Islet precursor cell (in vitro differentiated cells): ENCODE results near the gene EED.

Experiments
- DNase-seq: peaks from one replicate; pipeline ENCODE4 v3.0.0-alpha.2; 2018

EED gene, protein sequence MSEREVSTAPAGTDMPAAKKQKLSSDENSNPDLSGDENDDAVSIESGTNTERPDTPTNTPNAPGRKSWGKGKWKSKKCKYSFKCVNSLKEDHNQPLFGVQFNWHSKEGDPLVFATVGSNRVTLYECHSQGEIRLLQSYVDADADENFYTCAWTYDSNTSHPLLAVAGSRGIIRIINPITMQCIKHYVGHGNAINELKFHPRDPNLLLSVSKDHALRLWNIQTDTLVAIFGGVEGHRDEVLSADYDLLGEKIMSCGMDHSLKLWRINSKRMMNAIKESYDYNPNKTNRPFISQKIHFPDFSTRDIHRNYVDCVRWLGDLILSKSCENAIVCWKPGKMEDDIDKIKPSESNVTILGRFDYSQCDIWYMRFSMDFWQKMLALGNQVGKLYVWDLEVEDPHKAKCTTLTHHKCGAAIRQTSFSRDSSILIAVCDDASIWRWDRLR

DNA sequence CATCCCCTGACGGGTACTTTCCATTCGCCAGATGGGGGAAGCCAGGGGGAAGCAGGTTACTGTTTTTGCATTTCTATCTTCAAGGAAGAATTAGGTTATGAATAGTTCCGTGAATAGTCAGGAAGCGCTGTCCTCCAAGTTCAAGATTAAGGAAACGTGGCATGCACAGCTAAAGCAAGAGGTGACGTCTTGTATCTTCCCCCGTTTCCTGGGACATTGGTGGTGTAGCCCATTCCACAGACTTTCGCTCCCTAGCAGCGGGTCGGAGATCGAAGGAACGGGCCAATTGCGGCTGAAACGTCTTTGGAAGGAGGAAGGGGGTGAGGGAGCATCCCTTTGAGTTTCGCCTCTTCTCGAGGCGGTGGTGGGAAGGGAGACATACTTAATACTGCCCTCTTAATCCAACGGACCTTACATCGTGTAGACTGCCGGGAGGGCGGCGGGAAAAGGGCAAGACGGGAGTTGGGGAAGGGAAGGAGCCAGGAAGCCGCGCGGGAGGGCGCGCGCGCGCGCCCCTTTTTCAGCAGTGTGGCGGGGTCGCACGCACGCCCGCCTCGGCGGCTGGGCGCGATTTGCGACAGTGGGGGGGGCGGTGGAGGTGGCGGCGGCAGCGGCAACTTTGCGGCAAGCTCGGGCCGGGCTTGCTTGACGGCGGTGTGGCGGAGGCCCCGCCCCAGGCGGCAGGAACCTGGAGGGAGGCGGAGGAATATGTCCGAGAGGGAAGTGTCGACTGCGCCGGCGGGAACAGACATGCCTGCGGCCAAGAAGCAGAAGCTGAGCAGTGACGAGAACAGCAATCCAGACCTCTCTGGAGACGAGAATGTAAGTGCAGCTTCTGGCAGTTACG, at the start of gene EED:
TSS of gene EED (plus strand) at position 232 of the 847 bp plus-strand sequence. CDS start at position 709, 477 bp downstream.
- peak; percentile 99 for DNase-seq

DNA sequence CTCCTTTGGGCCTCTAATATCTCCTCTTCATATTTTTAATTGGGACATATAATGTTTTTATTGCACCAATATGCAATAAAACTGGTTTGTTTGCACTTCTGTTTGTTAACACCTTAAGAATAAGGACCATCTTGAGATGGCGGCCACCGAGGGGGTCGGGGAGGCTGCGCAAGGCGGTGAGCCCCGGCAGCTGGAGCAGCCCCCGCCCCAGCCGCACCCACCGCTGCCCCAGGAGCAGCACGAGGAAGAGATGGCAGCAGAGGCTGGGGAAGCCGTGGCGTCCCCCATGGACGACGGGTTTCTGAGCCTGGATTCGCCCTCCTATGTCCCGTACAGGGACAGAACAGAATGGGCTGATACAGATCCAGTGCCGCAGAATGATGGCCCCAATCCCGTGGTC, 49.6 kb upstream of the EED start:
- no peak for DNase-seq

DNA sequence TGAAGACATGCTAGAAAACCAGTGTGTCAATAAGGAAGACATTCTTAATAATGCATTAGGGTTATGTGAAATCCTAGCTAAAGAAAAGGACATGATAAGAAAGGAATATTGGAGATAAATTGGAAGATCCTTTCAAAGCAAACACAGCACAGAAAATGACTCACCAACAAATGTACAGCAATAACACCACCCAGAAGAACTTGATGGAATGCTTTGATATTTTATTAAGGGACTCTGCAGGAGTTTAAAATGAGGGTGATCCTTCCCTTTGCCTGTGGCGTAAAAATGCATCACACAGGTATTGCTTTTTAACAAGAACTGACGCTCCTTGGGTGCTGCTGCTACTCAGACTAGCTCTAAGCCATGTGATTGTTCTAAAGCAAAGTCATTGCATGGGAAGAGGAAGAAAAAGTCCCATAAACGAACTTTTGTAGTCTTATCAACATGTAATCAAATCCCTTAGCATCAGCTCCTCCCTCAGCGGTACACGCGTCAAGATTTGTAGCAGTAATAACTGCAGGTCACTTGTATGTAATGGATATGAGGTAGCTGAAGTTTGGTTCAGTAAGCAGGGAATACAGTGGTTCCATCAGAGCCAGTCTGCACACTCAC, 48.4 kb upstream of the EED start:
- no peak for DNase-seq

DNA sequence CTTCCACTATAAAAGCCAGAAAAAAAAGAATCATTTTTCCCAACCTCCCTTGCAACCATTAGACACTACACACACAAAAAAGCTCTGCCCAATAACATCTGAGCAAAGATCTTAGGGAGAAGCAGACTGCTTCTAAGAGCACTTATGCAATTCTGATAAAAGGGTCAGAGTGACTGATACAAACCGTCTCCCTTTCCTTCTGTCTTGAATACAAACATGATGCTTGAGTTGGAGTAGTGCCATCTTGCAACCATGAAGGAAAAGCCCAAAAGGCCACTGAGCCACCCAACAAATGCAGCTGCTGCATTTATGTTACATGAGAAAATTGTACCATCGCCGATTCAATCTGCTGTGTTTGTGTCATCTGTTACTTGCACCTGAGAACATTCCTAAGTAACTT, 47.6 kb upstream of the EED start:
- DNase-seq: no peak

DNA sequence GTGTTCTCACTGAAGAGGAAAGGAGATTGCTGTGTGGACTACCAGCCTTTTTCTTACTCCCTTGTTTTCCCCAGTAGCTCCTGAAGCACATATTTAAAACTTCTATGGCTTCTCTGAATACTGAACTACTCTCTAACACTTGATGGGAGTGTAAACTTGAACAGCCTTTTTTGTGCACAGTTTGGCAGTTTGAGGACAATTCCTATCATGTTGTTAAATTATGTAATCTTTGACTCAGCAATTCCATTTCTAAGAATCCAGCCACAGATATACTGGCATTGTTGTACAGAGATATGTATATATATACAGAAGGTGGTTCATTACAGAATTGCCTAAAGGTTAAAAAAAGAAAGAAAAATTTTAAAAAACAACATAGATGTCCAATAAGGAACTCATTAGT, 47.1 kb upstream of the EED start:
- DNase-seq: no peak

DNA sequence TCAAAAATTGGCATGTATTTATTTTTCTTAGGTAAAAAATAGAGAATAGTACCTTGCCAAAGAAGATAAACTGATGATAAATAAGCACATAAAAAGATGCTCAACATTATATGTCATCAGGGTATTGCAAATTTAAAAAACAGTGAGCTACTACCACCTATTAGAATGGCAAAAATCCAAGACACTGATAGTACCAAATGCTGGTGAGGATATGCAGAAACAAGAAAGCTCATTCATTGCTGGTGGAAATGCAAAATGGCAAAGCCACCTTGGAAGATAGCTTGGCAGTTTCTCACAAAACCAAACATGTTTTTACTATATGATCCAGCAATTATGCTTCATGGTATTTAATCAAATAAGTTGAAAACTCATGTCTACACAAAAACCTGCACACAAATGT, 46.4 kb upstream of the EED start:
- DNase-seq: no peak

DNA sequence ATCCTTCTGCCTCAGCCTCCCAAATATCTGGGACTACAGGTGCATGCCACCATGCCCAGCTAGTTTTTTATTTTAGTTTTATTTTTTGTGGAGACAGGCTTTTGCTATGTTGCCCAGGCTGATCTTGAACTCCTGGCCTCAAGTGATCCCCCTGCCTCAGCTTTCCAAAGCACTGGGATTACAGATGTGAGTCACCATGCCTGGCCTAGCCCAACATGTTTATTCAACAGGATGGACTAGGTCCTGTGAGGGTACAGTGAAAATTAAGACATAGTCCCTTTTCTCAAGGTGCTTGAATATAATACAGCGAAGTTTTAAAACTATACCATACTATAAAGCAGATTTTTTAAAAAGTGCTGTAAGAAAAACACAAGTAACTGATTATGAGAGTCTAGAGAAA, 45.2 kb upstream of the EED start:
- no peak for DNase-seq

DNA sequence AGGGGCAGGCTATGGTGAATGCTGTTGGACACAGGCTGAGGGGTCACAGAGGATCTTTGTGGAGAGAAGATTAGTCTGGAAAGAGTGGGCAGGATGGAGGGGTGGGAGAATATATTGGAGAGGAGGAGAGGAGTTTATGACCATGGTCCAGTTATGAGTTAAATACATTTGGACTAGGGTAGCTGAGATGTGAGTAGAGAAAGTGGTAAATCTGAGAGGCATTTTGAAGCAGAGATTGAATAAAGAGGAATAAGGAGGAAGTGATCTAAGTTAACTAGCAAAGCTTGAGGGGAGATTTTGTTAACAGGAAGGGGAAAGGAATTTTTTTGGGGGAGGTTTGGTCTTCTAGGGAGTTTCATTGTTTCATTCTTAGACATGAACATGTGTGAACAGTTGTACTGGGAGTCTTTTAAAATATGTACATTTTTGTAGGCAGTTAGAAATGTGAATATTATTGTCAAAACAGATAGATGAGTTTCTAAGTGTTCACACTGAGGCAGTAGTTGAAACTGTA, 43.1 kb upstream of the EED start:
- DNase-seq: no peak

DNA sequence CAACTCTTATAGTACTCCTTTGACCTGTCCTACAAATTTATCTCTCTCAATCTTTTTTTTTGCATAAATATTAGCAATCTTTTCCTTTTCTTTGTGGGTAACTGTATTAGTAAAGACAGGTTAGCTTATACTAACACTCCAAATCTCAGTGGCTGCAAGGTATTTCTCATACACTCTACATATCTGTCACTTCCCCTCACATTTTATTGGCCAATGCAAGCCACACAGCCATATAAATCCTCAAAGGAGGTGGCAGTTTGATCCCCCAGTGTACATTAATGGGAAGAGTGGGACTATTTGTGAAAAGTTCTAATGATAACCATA, 42.6 kb upstream of the EED start:
- DNase-seq: no peak

DNA sequence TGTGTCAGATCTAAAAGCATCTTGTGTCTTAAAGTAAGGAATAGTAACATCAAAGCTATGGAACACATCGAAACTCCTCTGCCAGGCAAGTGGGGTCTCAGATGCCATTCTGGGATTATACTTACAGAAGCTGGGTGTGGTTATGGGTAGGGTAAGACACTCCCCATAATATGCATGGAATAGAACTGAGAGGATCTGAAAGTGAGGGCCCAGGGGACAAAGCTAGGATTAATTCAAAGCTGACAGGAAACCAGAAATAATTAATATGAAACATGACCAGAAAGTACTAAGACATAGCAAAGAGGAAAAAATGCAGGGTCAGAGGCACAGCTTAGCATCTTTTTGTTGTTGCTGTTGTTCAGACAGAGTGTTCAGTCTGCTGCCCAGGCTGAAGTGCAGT, 40.2 kb upstream of the EED start:
- DNase-seq: no peak

DNA sequence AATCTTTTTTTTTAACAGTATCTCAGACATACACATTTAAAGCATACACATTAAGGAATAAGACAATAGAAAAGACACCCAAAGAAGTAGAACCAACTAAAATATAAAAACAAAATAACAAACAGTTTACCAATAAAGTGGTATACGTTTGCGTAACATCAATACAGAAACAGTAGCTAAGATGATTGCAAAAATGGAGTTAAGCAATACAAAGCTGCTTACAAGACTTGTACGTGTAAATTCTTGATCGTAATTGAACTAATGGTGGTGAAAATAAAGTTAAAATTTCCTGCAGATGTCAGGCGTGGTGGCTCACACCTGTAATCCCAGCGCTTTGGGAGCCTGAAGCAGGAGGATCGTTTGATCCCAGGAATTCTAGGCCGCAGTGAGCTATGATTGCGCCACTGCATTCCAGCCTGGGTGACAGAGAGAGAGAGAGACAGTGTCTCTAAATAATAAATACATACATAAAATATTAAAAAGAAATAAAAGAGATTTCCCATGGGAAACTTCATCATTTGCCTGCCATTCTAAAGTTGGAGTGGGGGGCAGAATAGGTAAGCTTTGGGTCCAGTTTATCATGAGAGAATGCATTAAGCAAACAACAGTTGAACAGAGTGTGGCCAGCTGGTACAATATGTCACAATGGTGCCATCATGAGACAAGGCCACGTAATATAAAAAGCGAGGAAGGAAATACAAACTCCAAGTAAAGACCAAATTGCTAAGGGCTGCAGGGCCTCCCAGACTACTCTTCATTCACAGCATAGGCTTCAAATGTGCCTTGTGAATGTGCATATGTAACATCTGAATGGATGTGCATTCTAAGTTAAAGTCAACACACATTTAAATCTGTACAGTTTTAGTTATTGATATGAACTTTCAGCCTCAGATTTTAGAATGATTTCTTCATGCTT, 38.9 kb upstream of the EED start:
- no peak for DNase-seq

DNA sequence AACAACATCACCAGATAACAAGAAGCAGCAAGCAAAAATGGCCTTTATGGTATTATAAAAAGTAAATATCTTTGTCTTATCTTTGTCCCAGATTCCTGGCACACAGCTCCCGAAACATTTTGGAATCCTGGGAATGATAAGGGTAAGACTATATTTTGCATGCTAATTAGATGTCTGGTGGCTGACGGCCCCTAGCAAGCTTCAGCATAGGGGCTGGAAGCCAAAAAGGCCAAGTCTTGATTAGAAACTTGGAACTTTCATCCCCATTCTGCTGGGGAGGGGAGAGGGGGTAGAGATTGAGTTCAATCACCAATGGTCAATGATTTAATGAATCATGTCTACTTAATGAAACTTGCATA, 38.2 kb upstream of the EED start:
- no peak for DNase-seq

DNA sequence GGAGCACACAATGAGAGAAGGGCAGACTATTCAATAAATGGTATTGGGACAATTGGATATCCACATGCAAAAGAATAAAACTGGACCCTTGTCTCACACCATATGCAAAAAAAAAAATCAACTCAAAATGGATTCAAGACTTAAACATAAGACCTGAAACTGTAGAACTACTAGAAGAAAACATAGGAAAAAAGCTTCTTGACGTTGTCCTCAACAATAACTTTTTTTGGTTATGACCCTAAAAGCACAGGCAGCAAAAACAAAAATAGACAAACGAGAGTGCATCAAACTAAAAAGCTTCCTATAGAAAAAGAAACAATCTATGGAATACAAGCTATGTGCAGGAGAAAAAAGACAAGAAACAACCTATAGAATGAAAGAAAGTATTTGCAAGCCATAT, 37.1 kb upstream of the EED start:
- DNase-seq: no peak

DNA sequence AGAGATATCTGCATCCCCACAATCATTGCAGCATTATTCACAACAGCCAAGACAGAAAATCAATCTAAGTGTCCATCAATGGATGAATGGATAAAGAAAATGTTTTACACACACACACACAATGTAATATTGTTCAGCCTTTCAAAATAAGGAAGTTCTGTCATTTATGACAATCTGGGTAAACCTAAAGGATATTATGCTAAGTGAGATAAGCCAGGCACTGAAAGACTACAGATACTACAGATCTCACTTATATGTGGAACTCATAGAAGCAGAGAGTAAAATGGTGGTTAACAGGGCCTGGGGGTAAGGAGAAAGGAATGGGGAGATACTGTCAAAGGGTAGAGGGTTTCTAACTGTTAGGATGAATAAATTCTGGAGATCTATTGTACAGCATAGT, 36.0 kb upstream of the EED start:
- DNase-seq: no peak

DNA sequence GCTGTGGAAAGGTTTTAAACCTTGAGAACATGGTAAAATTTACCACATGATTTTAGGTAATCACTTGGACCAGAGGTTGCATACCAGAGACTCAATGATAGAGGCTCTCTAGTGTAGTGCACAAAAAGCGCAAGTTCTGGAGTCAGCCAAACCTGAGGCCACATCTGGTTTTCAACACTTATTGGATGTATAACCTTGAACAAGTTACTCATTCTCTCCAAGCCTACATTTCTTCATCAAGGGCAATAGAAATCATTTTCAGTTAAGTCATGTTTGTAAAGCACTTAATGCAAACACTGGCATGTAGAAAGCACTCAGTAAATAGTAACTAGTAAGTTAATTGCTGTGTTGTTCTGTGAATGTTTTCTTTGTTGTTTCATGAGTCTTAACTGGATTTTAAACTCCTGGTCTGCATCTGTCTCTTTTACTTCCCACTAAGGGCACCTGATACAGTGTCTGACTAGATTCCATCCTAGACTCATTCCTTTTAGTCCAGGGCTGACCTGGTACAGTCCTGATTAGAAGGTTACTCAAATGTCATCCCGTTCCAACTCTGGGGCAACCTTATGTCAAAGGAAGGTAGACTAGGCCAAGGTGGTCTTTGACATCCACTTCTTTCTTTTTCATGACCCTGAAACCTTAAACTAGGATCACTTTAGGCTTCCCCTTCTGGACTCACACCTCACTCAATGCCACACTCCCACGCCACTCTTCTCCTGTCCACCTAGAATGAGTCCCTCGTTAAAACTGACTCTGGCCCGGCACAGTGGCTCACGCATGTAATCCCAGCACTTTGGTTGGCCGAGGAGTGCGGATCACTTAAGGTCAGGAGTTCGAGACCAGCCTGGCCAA, 34.5 kb upstream of the EED start:
- DNase-seq: no peak

DNA sequence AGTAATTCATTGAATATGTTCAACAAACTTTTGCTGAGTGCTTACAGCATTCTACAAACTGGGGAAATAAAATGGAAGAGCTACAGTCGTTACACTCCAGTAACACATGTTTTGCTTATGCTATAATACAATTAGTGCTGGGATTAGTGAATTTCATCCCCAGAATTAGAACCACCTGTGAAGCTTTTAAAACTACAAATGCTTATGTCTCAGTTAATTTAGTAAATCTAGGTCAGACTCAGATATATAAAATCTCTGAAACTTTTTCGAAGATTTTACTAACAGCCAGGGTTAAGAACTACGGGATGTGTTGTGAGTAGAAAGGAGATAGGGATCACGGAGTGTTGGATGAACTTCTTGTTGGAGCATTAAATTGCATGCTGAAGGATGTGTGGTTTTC, 33.7 kb upstream of the EED start:
- no peak for DNase-seq

DNA sequence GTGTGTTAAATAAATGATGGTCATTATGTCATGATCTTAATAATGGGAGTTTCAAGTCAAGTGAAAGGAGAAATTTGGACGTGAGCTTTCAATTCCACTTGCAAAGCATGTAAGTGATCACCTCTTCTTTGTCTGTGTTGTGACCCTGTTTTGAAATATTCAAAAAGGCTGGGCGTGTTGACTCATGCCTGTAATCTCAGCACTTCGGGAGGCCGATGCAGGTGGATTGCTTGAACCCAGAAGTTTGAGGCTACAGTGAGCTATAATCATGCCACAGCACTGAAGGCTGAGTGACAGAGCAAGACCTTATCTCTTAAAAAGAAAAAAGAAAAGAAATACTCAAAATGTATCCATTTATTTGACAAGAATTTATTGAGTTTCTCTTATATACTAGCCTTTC, 32.9 kb upstream of the EED start:
- DNase-seq: no peak

DNA sequence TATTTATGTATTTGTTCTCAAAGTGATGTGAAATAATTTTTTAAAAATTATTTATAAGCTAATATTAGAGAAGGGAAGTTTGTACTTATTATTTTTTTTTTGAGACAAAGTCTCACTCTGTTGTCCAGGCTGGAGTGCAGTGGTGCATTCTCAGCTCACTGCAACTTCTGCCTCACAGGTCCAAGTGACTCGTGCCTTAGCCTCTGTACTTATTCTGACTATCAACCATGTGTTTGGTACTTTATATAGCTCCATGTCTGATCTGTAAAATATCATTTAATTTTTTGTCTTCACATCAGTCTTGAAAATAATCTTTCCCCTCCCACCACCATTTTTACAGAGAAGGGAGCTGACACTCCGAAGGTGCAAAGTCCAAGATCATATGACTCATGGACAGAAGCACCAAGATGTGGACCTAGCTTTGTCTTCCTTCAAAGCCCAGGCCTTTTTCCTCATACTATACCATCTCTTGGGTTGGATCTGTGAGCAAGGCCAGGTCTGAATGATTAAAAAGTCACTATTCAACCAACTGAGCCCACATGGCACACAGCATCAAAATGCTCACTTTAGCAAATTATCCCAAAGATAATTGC, 32.4 kb upstream of the EED start:
- DNase-seq: no peak

DNA sequence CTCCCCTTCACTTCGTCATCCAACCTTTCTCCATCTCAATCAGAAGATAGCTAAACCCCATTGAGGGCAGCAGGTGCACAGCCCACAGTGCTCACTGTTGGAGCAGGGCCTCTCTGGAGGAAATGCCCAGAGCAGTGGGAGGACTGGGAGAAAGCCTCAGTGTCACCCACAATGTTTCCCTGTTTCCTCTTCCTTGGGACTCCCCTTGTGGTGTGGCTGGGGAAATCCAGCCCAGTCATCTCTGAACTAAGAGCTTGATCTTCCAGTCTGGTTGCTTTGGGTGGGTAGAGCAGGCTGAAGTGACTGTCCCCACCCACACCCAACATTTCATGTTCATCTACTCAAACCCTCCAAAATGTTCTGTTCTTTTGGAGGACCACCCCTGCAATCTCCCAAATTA, 29.8 kb upstream of the EED start:
- DNase-seq: no peak

DNA sequence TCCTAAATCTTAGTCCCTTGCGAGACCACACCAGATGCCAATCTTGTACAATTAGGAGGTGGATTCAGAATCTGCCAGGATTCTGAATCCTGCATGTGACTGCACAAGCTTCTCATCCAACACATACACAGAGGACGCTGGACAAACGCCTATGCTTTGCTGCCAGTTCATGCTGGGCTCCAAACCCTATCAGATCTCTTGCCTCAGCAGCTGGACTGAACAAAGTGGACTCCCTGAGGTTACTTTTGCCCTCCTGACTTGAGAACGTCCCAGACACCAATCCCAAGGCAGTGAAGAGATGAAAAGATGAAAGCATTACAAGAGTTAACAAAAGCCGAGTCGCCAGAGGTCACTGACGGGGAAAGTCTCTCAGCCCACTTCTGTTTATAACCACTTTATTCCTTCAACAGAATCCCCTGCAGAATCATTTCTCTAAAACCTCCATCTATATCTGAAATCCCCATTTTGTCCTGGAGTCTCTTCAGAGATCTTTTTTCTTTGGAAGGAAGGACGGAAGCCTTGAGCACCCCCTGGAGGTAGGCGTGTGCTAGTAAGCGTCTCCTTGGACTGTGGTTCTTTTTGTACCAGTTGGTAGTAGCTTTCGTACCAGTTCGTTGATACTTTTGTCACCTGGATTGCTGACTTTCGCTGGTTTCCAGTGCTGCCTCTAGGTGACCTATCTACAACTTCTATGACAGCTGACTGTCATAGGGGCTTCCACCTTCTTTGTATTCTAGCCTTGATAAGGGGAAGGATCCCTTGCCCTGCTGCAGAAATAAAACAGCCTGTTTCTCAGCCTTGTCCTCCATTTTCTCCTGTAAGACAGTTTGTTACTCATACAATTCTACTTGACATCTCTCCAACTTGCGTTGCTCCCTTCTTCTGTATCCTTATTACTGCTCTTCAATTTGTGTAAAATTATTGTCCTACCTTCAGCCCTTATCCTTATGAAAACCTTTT, 26.1 kb upstream of the EED start:
- DNase-seq: peak; percentile 79
